HepG2 (cell line): Measurements from ENCODE around the gene ESYT1. TPM values are rescaled to one million over a fixed set of nuclear protein-coding genes. Genes with fewer than 3 reads are reported as not detected.

ENCODE experiments used
- ESRRA ChIP-seq: sonication (generic); formaldehyde crosslinking; IDR thresholded peaks from 2 replicates; pipeline ENCODE4 v1.5.1; 2020; ENCODE audit warnings: mild to moderate bottlenecking, low read depth, missing genetic modification reagents
- FIP1L1 ChIP-seq: fragments of 200-400 bp; formaldehyde crosslinking; IDR thresholded peaks from 2 replicates; pipeline ENCODE4 v1.6.1; 2018; ENCODE audit warnings: low read depth, mild to moderate bottlenecking, low read length, moderate library complexity, borderline replicate concordance; ENCODE audit not compliant: insufficient read depth
- HMG20B ChIP-seq: conservative IDR thresholded peaks from 2 replicates; pipeline ENCODE4 v1.6.1; 2016; ENCODE audit warnings: missing genetic modification reagents, missing compliant biosample characterization
- MIER2 ChIP-seq: IDR thresholded peaks from 2 replicates; pipeline ENCODE4 v1.6.1; 2016; ENCODE audit warnings: missing biosample characterization, missing genetic modification reagents
- PAX8 ChIP-seq: sonication (generic); formaldehyde crosslinking; IDR thresholded peaks from 2 replicates; pipeline ENCODE4 v1.8.0; 2022; ENCODE audit warnings: mild to moderate bottlenecking, missing genetic modification reagents, borderline replicate concordance
- SRSF4 ChIP-seq: fragments of 200-400 bp; formaldehyde crosslinking; IDR thresholded peaks from one replicate; pipeline ENCODE4 v1.6.1; 2018; ENCODE audit warnings: mild to moderate bottlenecking, low read depth, low read length, moderate library complexity; ENCODE audit not compliant: poor library complexity, severe bottlenecking
- ZBTB40 ChIP-seq, 2 experiments: fragments of 450-650 bp in 1 of 2; sonication (generic) in 1 of 2; formaldehyde crosslinking in 1 of 2; IDR thresholded peaks; 2 replicates each; pipeline versions ENCODE4 v1.6.1 to v1.8.0; 2016 to 2022; ENCODE audit warnings: antibody characterized with exemption in 1 of 2, mild to moderate bottlenecking in 1 of 2, missing genetic modification reagents in 1 of 2
- ZNF607 ChIP-seq: sonication (generic); formaldehyde crosslinking; IDR thresholded peaks from 2 replicates; pipeline ENCODE4 v1.5.1; 2020; ENCODE audit warnings: missing genetic modification reagents, mild to moderate bottlenecking, borderline replicate concordance
- ZNF615 ChIP-seq: sonication (generic); formaldehyde crosslinking; IDR thresholded peaks from 2 replicates; pipeline ENCODE4 v1.5.0; 2020; ENCODE audit warnings: mild to moderate bottlenecking, missing genetic modification reagents, borderline replicate concordance
- ZSCAN30 ChIP-seq: sonication (generic); formaldehyde crosslinking; IDR thresholded peaks from 2 replicates; pipeline ENCODE4 v1.5.0; 2020; ENCODE audit warnings: mild to moderate bottlenecking, missing genetic modification reagents
- polyA plus RNA-seq, 8 experiments: library from polyadenylated mRNA; depleted of rRNA in 3 of 8; stranded (reverse) in 7 of 8; unstranded in 1 of 8; fragments of >200 nt; fragmentation: Illumina TruSeq in 4 of 8; extraction: Trizol in 4 of 8; gene quantifications; 2 replicates each; pipeline versions ENCODE4 v1.2.1 to v1.2.3, GENCODE V29; 2011 to 2016; ENCODE audit warnings: low read depth in 4 of 8, missing spikeins in 1 of 8, mixed read lengths in 1 of 8; ENCODE audit not compliant: insufficient read depth in 1 of 8
- total RNA-seq, 5 experiments: library from RNA; depleted of rRNA; stranded (reverse); fragments of >200 nt; fragmentation: Illumina TruSeq; extraction: Trizol; gene quantifications; 2 replicates each; pipeline ENCODE4 v1.2.3, GENCODE V29; 2016; ENCODE audit warnings: low read depth in 1 of 5
- TF ChIP-seq, protein P1 (sequence below): sonication (generic); formaldehyde crosslinking; IDR thresholded peaks from 2 replicates; pipeline ENCODE4 v1.5.1; 2020; ENCODE audit warnings: missing genetic modification reagents, mild to moderate bottlenecking, borderline replicate concordance
- TF ChIP-seq, protein P2 (sequence below): sonication (generic); formaldehyde crosslinking; IDR thresholded peaks from 2 replicates; pipeline ENCODE4 v1.5.0; 2020; ENCODE audit warnings: missing genetic modification reagents

Gene ESYT1
- total and polyA plus RNA-seq, 2 of the 13 experiments (the other 11 are each of a cell fraction or from before 2014, with no cell fraction given) = 66.9 to 71.0 TPM

DNA sequence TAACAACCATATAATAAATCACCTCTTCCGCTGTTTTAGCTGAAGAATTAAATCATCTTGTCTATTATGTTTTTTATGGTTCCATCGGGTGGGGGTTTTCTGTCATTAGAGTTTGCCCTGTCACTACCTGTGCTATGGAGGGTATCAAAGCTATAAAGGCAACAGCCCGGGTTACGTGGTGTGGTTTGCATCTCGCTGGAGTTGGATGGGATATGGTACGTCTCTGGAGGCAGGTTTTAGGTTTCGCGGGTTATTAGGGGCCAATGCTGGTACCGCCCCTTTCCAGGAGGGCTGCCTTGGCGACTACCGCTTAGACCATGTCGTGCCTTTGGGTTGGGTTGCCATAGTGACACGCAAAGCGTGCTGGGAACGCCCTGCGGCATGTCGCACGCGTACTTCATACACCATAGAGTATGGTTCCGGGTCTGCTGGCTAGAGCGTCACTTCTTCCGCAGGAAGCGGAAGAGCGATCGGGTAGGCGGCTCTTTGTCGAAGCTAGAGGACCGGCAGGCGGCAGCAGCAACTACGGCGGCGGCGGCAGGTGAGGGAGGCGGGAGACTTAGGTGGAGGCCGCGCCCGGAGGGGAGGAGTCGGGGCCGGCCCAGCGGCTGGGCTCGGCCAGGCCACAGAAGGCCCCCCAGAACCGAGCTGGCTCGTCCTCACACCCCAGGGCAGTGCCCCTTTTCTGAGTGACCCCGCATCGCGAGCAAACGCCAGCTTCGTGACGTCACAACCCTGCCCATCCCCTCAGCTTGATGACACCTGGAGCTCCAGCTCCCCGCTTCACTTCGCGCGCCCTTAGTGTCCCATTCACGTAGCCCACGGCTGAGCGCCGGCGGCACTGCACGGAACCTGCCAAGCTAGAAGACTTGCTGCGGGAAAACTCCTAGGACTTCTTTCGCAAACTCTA lies 10.0 kb upstream of the ESYT1 start, which contains the start of gene ZC3H10 (continued):
- peak; percentile 82 for TF ChIP-seq ZBTB40 (IDR thresholded peaks at IDR 0.05)
- peak; percentile 63 for TF ChIP-seq ZBTB40 (CRISPR knock-in tag; IDR thresholded peaks at IDR 0.05)
- TF ChIP-seq, protein P1, sequence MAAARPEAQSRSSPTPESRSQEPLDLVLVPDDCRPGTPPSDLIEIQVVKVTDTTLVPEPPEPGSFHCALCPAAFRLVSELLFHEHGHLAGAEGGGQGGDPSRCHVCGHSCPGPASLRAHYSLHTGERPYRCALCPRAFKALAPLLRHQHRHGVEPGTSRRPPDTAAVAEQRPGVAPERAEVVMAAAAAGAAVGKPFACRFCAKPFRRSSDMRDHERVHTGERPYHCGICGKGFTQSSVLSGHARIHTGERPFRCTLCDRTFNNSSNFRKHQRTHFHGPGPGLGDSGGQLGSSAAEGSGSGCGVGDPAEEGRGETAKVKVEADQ (CRISPR knock-in tag) = peak; percentile 80; the same call in 1 of the 2 replicates
- TF ChIP-seq ZNF615 (CRISPR knock-in tag) = peak; percentile 86; the same call in 1 of the 2 replicates
- peak; percentile 81; the same call in 1 of the 2 replicates for TF ChIP-seq FIP1L1
- no peak for TF ChIP-seq ZSCAN30 (CRISPR knock-in tag)
- TF ChIP-seq MIER2 = no peak
- TF ChIP-seq HMG20B (CRISPR knock-in tag) = no peak
- TF ChIP-seq, protein P2, sequence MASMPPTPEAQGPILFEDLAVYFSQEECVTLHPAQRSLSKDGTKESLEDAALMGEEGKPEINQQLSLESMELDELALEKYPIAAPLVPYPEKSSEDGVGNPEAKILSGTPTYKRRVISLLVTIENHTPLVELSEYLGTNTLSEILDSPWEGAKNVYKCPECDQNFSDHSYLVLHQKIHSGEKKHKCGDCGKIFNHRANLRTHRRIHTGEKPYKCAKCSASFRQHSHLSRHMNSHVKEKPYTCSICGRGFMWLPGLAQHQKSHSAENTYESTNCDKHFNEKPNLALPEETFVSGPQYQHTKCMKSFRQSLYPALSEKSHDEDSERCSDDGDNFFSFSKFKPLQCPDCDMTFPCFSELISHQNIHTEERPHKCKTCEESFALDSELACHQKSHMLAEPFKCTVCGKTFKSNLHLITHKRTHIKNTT (CRISPR knock-in tag) = no peak
- no peak; the same call in 1 of the 2 replicates for TF ChIP-seq ZNF607
- TF ChIP-seq SRSF4 = no peak
- TF ChIP-seq PAX8 = no peak
- TF ChIP-seq ESRRA (CRISPR knock-in tag) = peak; percentile 76; the same call in 1 of the 2 replicates
